SK-N-SH (cell line): ENCODE results near the gene ZNF283. TPM values are rescaled to one million over a fixed set of nuclear protein-coding genes. Genes with fewer than 3 reads are reported as not detected.
"Not testable (repeated sequence)": the region's sequence is repeated elsewhere in the genome, so short reads cannot be mapped to it uniquely, and the experiment has no call there.

Experiments
- CTCF ChIA-PET: fragments of 300-600, 350-600 bp; formaldehyde crosslinking; extraction: SDS; loops from one replicate; lab custom pipeline; 2021; lab: Yijun Ruan, JAX
- POLR2A ChIA-PET: fragments of 350-600 bp; sonication (Branson Sonifier 250); formaldehyde crosslinking; extraction: SDS; loops from one replicate; lab custom pipeline; 2020; ENCODE audit warnings: antibody characterized with exemption, inconsistent platforms; lab: Yijun Ruan, JAX
- DNase-seq: peaks from one replicate; pipeline ENCODE4 v3.0.0; 2012
- H2AFZ ChIP-seq: fragments of 200-600 bp; sonication (generic); 2 replicates; pipeline ENCODE4 v1.8.1; 2016; ENCODE audit warnings: antibody characterized with exemption, mild to moderate bottlenecking, low read depth
- H3F3A ChIP-seq: fragments of 200-600 bp; sonication (generic); replicated peaks from 2 replicates; pipeline ENCODE3; 2016; ENCODE audit warnings: antibody characterized with exemption, mild to moderate bottlenecking; ENCODE audit not compliant: insufficient read depth
- H3K27ac ChIP-seq, 2 experiments: fragments of 200-500 bp in 1 of 2; fragments of 200-600 bp in 1 of 2; sonication (Bioruptor generic) in 1 of 2; sonication (generic), shearing (Covaris generic) in 1 of 2; 2 replicates each; pipeline versions ENCODE4 v1.5.1 to v1.6.1; 2014 to 2016; ENCODE audit warnings: low read depth in 2 of 2, inconsistent platforms in 1 of 2, low read length in 1 of 2, mild to moderate bottlenecking in 1 of 2, mixed read lengths in 1 of 2
- H3K27me3 ChIP-seq: fragments of 200-600 bp; sonication (generic), shearing (Covaris generic); 2 replicates; pipeline ENCODE4 v1.6.1; 2016; ENCODE audit warnings: mixed run types; ENCODE audit not compliant: insufficient read depth
- H3K36me3 ChIP-seq, 2 experiments: fragments of 200-500 bp in 1 of 2; fragments of 200-600 bp in 1 of 2; sonication (Bioruptor generic) in 1 of 2; sonication (generic) in 1 of 2; replicated peaks in 1 of 2; 2 replicates each; pipeline versions ENCODE3 to v1.5.1; 2014 to 2016; ENCODE audit warnings: low read length in 1 of 2, mild to moderate bottlenecking in 1 of 2; ENCODE audit not compliant: insufficient read depth in 2 of 2, control insufficient read depth in 1 of 2
- H3K4me1 ChIP-seq, 2 experiments: fragments of 200-500 bp in 1 of 2; fragments of 200-600 bp in 1 of 2; sonication (Bioruptor generic) in 1 of 2; sonication (generic), shearing (Covaris generic) in 1 of 2; 2 replicates each; pipeline versions ENCODE4 v1.5.1 to v1.6.1; 2014 to 2016; ENCODE audit warnings: low read depth in 1 of 2, low read length in 1 of 2, mixed run types in 1 of 2; ENCODE audit not compliant: insufficient read depth in 2 of 2, control insufficient read depth in 1 of 2
- H3K4me2 ChIP-seq: fragments of 200-600 bp; sonication (generic), shearing (Covaris generic); 2 replicates; pipeline ENCODE4 v1.6.1; 2017; ENCODE audit warnings: mixed run types
- H3K4me3 ChIP-seq, 2 experiments: fragments of 200-500 bp in 1 of 2; fragments of 200-600 bp in 1 of 2; sonication (Bioruptor generic) in 1 of 2; sonication (generic), shearing (Covaris generic) in 1 of 2; 2 replicates each; pipeline versions ENCODE4 v1.5.1 to v1.8.1; 2014 to 2016; ENCODE audit warnings: low read depth in 2 of 2, inconsistent platforms in 1 of 2, low read length in 1 of 2, mild to moderate bottlenecking in 1 of 2, mixed read lengths in 1 of 2, moderate library complexity in 1 of 2
- H3K79me2 ChIP-seq: fragments of 200-600 bp; sonication (generic); 2 replicates; pipeline ENCODE4 v1.8.1; 2017; ENCODE audit warnings: mild to moderate bottlenecking; ENCODE audit not compliant: insufficient read depth
- H3K9ac ChIP-seq: fragments of 200-600 bp; sonication (generic); 2 replicates; pipeline ENCODE4 v1.6.1; 2017; ENCODE audit warnings: mixed run types
- H3K9me2 ChIP-seq: fragments of 200-600 bp; sonication (generic); 2 replicates; pipeline ENCODE4 v1.6.1; 2017; ENCODE audit warnings: mixed run types
- H3K9me3 ChIP-seq: fragments of 200-600 bp; sonication (generic); 2 replicates; pipeline ENCODE4 v1.6.1; 2017; ENCODE audit warnings: mixed run types, mild to moderate bottlenecking, moderate library complexity
- H4K20me1 ChIP-seq: fragments of 200-600 bp; sonication (generic); 2 replicates; pipeline ENCODE4 v1.6.1; 2017; ENCODE audit warnings: mild to moderate bottlenecking, mixed run types; ENCODE audit not compliant: insufficient read depth
- ELF1 ChIP-seq: IDR thresholded peaks from 2 replicates; pipeline ENCODE4 v1.4.0; 2012
- EP300 ChIP-seq, 2 experiments: IDR thresholded peaks; 2 replicates each; pipeline versions ENCODE4 v1.4.0 to v1.6.1; 2012; ENCODE audit warnings: borderline replicate concordance in 1 of 2, low read depth in 1 of 2, low read length in 1 of 2
- EZH2phosphoT487 ChIP-seq: fragments of 200-600 bp; sonication (generic); IDR thresholded peaks from 2 replicates; pipeline ENCODE4 v1.6.1; 2017; ENCODE audit warnings: low read depth, mixed run types, mild to moderate bottlenecking, antibody characterized with exemption, moderate library complexity, borderline replicate concordance
- FOXM1 ChIP-seq: IDR thresholded peaks from 2 replicates; pipeline ENCODE4 v1.4.0; 2012; ENCODE audit warnings: low read depth, mild to moderate bottlenecking
- GABPA ChIP-seq: IDR thresholded peaks from 2 replicates; pipeline ENCODE4 v1.4.0; 2012; ENCODE audit warnings: low read depth, mild to moderate bottlenecking
- IRF3 ChIP-seq: fragments of 150-350 bp; IDR thresholded peaks from 2 replicates; pipeline ENCODE4 v1.6.1; 2016; ENCODE audit warnings: mild to moderate bottlenecking, low read depth, low read length
- JUND ChIP-seq: IDR thresholded peaks from 2 replicates; pipeline ENCODE4 v1.4.0; 2012
- MEF2A ChIP-seq: IDR thresholded peaks from 2 replicates; pipeline ENCODE4 v1.4.0; 2012; ENCODE audit warnings: low read depth, borderline replicate concordance
- MXI1 ChIP-seq: IDR thresholded peaks from 2 replicates; pipeline ENCODE4 v1.6.1; 2012; ENCODE audit warnings: mild to moderate bottlenecking, low read depth, low read length, improper control_type of control experiment
- NFIC ChIP-seq: IDR thresholded peaks from 2 replicates; pipeline ENCODE4 v1.4.0; 2012; ENCODE audit warnings: borderline replicate concordance
- NRF1 ChIP-seq: IDR thresholded peaks from 2 replicates; pipeline ENCODE4 v1.6.1; 2012; ENCODE audit warnings: low read depth, mild to moderate bottlenecking, low read length
- POLR2AphosphoS5 ChIP-seq: IDR thresholded peaks from 2 replicates; pipeline ENCODE4 v1.6.1; 2012; ENCODE audit warnings: low read depth, low read length
- REST ChIP-seq: IDR thresholded peaks from 2 replicates; pipeline ENCODE4 v1.6.1; 2012; ENCODE audit warnings: mild to moderate bottlenecking, low read depth, low read length, moderate library complexity
- SIN3A ChIP-seq: IDR thresholded peaks from 2 replicates; pipeline ENCODE4 v1.6.1; 2012; ENCODE audit warnings: low read depth, mild to moderate bottlenecking, low read length, moderate library complexity, borderline replicate concordance
- SMC3 ChIP-seq: IDR thresholded peaks from 2 replicates; pipeline ENCODE4 v1.6.1; 2012; ENCODE audit warnings: low read depth, low read length, improper control_type of control experiment
- TAF1 ChIP-seq: IDR thresholded peaks from 2 replicates; pipeline ENCODE4 v1.6.1; 2012; ENCODE audit warnings: low read depth, mild to moderate bottlenecking, low read length, moderate library complexity, borderline replicate concordance
- TEAD4 ChIP-seq: IDR thresholded peaks from 2 replicates; pipeline ENCODE4 v1.4.0; 2012; ENCODE audit warnings: mild to moderate bottlenecking, borderline replicate concordance; ENCODE audit not compliant: insufficient read depth
- USF2 ChIP-seq: fragments of 150-350 bp; IDR thresholded peaks from 2 replicates; pipeline ENCODE4 v1.6.1; 2017; ENCODE audit warnings: antibody characterized with exemption, low read length, low read depth, borderline replicate concordance
- WGBS: methylation state at CpG from one replicate; pipeline ENCODE4 v1.1.6; 2017; ENCODE audit warnings: low lambda C conversion rate; 5-methylcytosine and 5-hydroxymethylcytosine counted together
- polyA plus RNA-seq, 3 experiments: library from polyadenylated mRNA; depleted of rRNA; stranded (reverse); fragments of >200 nt; gene quantifications; 2 replicates each; pipeline ENCODE4 v1.2.3, GENCODE V29; 2012
- TF ChIP-seq, protein P1 (sequence below): fragments of 200-600 bp; sonication (generic); IDR thresholded peaks from 2 replicates; pipeline ENCODE4 v1.6.1; 2017; ENCODE audit warnings: antibody characterized with exemption, mild to moderate bottlenecking, moderate library complexity

The ZNF283 gene
- polyA plus RNA-seq, 1 of the 3 experiments (the other 2 are of a cell fraction), result 1.6 TPM

DNA sequence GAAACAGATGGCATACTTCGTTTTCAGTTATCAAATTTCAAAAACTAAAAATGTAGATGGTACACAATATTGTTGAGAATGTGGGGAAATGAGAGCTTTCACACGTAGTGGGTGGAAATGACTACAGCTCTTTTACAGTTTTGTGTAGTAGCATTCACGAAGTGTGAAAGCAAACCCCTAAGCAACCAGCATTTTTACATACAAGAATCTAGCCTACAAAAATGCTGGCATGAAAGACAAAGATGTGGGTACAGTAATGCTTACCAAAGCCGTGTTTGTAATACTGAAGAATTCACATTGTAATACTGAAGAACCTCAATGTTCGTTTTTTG is 6.3 kb upstream of the ZNF283 start:
- peak overlapping the region; percentile 59 for H3K4me2 ChIP-seq
- H3K9ac ChIP-seq, result no peak overlapping the region
- H3K27ac ChIP-seq, result no peak overlapping the region
- peak overlapping the region; percentile 44 to 47; a peak in 3 of 4 replicates for H3K4me3 ChIP-seq
- 9% methylated on average over 5 of the region's 5 CpGs for WGBS
- H4K20me1 ChIP-seq, result no peaks in the 10 kb centered on the region
- no peaks in the 10 kb centered on the region for H3K9me2 ChIP-seq
- H3K27me3 ChIP-seq, result no peaks in the 10 kb centered on the region; the same call in 1 of the 2 replicates
- no peaks in the 10 kb centered on the region for H3K36me3 ChIP-seq
- peaks cover 0 to 5% of the 10 kb centered on the region in 2 experiments; a peak in 1 of 4 replicates for H3K4me1 ChIP-seq
- ChIA-PET POLR2A (no interaction called here), CTCF (no interaction called here)
- no peaks in the 10 kb centered on the region for H3K79me2 ChIP-seq
- TF ChIP-seq REST, result no peak
- TF ChIP-seq IRF3, result no peak
- TF ChIP-seq NRF1, result no peak
- no peak for TF ChIP-seq SIN3A
- TF ChIP-seq, protein P1, sequence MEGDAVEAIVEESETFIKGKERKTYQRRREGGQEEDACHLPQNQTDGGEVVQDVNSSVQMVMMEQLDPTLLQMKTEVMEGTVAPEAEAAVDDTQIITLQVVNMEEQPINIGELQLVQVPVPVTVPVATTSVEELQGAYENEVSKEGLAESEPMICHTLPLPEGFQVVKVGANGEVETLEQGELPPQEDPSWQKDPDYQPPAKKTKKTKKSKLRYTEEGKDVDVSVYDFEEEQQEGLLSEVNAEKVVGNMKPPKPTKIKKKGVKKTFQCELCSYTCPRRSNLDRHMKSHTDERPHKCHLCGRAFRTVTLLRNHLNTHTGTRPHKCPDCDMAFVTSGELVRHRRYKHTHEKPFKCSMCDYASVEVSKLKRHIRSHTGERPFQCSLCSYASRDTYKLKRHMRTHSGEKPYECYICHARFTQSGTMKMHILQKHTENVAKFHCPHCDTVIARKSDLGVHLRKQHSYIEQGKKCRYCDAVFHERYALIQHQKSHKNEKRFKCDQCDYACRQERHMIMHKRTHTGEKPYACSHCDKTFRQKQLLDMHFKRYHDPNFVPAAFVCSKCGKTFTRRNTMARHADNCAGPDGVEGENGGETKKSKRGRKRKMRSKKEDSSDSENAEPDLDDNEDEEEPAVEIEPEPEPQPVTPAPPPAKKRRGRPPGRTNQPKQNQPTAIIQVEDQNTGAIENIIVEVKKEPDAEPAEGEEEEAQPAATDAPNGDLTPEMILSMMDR, result no peak
- TF ChIP-seq POLR2AphosphoS5, result no peak
- no peak for TF ChIP-seq SMC3
- no peak for TF ChIP-seq MEF2A
- no peak for TF ChIP-seq TEAD4
- TF ChIP-seq NFIC, result no peak
- TF ChIP-seq FOXM1, result no peak
- no peak for TF ChIP-seq EZH2phosphoT487
- TF ChIP-seq EP300 (IDR thresholded peaks at IDR 0.05; ENCODE audit: borderline replicate concordance in 1 of 2, low read depth in 1 of 2, low read length in 1 of 2), result no peak
- TF ChIP-seq JUND, result no peak
- TF ChIP-seq MXI1, result no peak
- TF ChIP-seq GABPA, result no peak
- TF ChIP-seq TAF1, result no peak
- TF ChIP-seq USF2, result no peak
- TF ChIP-seq ELF1, result no peak
- no peak for DNase-seq
- peak overlapping the region; percentile 43; the same call in 1 of the 2 replicates for H2AFZ ChIP-seq
- no peaks in the 10 kb centered on the region for H3K9me3 ChIP-seq
- H3F3A ChIP-seq, result no peaks in the 10 kb centered on the region

GRCh38 chr19:43823856-43824255 is 3.3 kb upstream of the ZNF283 start:
- H3K9me2 ChIP-seq, H3K4me2 ChIP-seq, CTCF ChIA-PET, H3K9me3 ChIP-seq, POLR2A ChIA-PET, H3F3A ChIP-seq, H2AFZ ChIP-seq, H3K36me3 ChIP-seq, H3K4me1 ChIP-seq, H3K4me3 ChIP-seq, DNase-seq, H3K27me3 ChIP-seq, H3K9ac ChIP-seq, H4K20me1 ChIP-seq, H3K27ac ChIP-seq: not testable (repeated sequence)
- H3K79me2 ChIP-seq, result peaks cover 13% of the 10 kb centered on the region
- 38% methylated on average over 3 of the region's 3 CpGs for WGBS
